ENCODE results near the gene AQP2.

Gene AQP2

GRCh38 chr12:49948866-49949845, 1.4 kb upstream of the AQP2 start:
- ATAC-seq (replicated peaks) (no peak), DNase-seq (no peak)
- peaks cover 29 to 62% of the 10 kb centered on the region in 2 donors for H3K27me3 Mint-ChIP-seq
- H3K27ac Mint-ChIP-seq: no peak overlapping the region
- H3K4me3 Mint-ChIP-seq: no peak overlapping the region
- H3K4me1 Mint-ChIP-seq (ENCODE audit: low read depth in 2 of 2): peaks cover 8 to 10% of the 10 kb centered on the region in 2 donors
- no peaks in the 10 kb centered on the region for H3K9me3 Mint-ChIP-seq
- H3K36me3 Mint-ChIP-seq (ENCODE audit: insufficient read depth): peaks cover 5% of the 10 kb centered on the region

DNA sequence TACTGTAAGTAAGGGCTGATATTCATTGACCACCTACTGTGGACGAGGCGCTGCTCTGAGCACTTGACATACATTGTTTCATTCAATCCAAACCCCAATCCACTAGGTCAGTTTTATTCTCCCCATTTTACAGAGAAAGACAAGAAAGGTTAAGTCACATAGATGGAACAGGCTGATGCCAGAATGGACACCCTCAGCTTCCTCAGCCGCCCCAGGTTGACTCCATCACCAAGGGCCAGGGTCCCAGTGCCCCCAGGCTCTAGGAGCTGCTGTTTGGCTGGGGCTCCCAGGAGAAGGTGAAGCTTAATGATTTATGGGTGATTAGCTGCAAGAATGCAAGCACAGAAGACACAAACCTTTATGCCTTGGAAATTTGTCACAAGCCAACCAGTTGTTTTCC, 671 bp upstream of the AQP2 start:
- no peak for DNase-seq
- Mint-ChIP-seq H3K36me3 (ENCODE audit: insufficient read depth) (peaks cover 5% of the 10 kb centered on the region), H3K9me3 (no peaks in the 10 kb centered on the region), H3K4me1 (ENCODE audit: low read depth in 2 of 2) (peaks cover 8 to 10% of the 10 kb centered on the region in 2 donors), H3K27me3 (peaks cover 36 to 70% of the 10 kb centered on the region in 2 donors), H3K4me3 (no peak overlapping the region), H3K27ac (no peak overlapping the region)
- no peak for ATAC-seq (replicated peaks)

DNA sequence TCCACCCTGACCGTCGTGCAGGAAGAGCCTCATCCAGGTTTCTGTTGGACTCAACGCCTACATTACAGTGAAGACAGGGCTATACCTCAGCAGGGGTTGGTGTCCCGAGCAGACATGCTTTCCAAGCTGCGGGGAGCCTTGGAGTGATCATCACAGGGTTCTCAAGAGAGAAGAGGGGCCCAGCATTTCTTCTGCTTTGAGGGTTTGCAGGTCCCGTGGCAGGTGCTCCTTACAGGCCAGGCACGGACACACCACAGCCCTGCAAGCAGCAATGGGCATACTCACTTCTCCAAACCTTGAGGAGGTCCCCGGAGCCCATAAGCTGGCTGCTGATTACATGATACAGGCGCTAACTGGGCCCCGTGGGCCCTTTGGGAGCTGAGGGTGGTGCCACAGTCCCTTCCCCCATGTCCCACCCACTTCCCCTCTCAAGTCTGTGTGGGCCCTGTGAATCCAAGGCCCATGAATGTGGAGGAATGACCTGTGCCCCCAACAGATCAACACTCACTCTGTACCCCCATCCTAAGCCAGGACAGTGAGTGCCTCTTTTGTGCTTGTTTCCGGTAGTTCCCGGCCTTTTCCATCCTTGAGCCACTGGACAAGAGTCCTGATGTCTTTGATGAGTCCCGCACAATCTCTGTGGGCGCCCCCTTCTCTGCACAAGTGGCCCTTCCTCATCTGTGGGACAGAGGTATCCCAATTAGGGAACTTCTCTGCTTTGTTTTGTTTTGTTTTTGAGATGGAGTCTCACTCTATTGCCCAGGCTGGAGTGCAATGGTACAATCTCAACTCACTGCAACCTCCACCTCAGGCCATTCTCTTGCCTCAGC, 1.1 kb downstream of the AQP2 start:
- H3K27ac Mint-ChIP-seq: no peak overlapping the region
- no peak for ATAC-seq (replicated peaks)
- H3K4me3 Mint-ChIP-seq: no peak overlapping the region
- no peaks in the 10 kb centered on the region for H3K4me1 Mint-ChIP-seq (ENCODE audit: low read depth in 2 of 2)
- no peaks in the 10 kb centered on the region for H3K9me3 Mint-ChIP-seq
- no peaks in the 10 kb centered on the region for H3K36me3 Mint-ChIP-seq (ENCODE audit: insufficient read depth)
- H3K27me3 Mint-ChIP-seq: peaks cover 48 to 84% of the 10 kb centered on the region in 2 donors
- no peak for DNase-seq

- Mint-ChIP-seq H3K9me3 (no peaks in the 10 kb centered on the region), H3K4me3 (no peak overlapping the region), H3K36me3 (ENCODE audit: insufficient read depth) (no peaks in the 10 kb centered on the region), H3K27ac (no peak overlapping the region), H3K27me3 (peaks cover 57 to 93% of the 10 kb centered on the region in 2 donors), H3K4me1 (ENCODE audit: low read depth in 2 of 2) (no peaks in the 10 kb centered on the region)
- no peak for DNase-seq
- no peak for ATAC-seq (replicated peaks)
Measured at GRCh38 chr12:49952391-49953055, 2.0 kb downstream of the AQP2 start.

DNA sequence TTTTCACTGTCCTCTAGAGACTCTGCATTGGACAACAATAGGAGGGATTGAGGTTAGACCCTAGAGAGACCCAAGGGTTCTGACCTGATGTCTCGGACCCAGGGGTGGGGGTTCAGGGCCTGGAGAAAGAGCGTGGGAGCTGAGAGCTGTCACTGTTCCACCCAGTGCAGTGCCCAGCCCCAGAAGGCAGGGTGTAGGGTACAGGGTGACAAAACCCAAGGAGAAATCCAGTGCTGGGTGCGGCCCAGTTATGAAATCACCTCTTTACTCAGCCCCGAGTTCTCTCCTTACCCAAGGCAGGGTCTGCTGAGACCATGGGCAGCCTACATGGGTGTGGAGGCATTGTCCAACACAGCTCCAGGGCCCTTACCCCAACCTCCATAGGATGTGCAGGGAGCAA, 2.6 kb downstream of the AQP2 start:
- ATAC-seq (replicated peaks) (no peak), DNase-seq (no peak)
- H3K36me3 Mint-ChIP-seq (ENCODE audit: insufficient read depth): no peaks in the 10 kb centered on the region
- H3K9me3 Mint-ChIP-seq: no peaks in the 10 kb centered on the region
- peaks cover 63 to 95% of the 10 kb centered on the region in 2 donors for H3K27me3 Mint-ChIP-seq
- H3K4me3 Mint-ChIP-seq: no peak overlapping the region
- no peaks in the 10 kb centered on the region for H3K4me1 Mint-ChIP-seq (ENCODE audit: low read depth in 2 of 2)
- no peak overlapping the region for H3K27ac Mint-ChIP-seq

- H3K27ac Mint-ChIP-seq: no peak overlapping the region
- H3K4me3 Mint-ChIP-seq: no peak overlapping the region
- no peaks in the 10 kb centered on the region for H3K9me3 Mint-ChIP-seq
- no peaks in the 10 kb centered on the region for H3K36me3 Mint-ChIP-seq (ENCODE audit: insufficient read depth)
- H3K27me3 Mint-ChIP-seq: peaks cover 67 to 95% of the 10 kb centered on the region in 2 donors
- ATAC-seq (replicated peaks) (no peak), DNase-seq (no peak)
- H3K4me1 Mint-ChIP-seq (ENCODE audit: low read depth in 2 of 2): no peaks in the 10 kb centered on the region
Measured at GRCh38 chr12:49953961-49954846, 3.7 kb downstream of the AQP2 start.

DNA sequence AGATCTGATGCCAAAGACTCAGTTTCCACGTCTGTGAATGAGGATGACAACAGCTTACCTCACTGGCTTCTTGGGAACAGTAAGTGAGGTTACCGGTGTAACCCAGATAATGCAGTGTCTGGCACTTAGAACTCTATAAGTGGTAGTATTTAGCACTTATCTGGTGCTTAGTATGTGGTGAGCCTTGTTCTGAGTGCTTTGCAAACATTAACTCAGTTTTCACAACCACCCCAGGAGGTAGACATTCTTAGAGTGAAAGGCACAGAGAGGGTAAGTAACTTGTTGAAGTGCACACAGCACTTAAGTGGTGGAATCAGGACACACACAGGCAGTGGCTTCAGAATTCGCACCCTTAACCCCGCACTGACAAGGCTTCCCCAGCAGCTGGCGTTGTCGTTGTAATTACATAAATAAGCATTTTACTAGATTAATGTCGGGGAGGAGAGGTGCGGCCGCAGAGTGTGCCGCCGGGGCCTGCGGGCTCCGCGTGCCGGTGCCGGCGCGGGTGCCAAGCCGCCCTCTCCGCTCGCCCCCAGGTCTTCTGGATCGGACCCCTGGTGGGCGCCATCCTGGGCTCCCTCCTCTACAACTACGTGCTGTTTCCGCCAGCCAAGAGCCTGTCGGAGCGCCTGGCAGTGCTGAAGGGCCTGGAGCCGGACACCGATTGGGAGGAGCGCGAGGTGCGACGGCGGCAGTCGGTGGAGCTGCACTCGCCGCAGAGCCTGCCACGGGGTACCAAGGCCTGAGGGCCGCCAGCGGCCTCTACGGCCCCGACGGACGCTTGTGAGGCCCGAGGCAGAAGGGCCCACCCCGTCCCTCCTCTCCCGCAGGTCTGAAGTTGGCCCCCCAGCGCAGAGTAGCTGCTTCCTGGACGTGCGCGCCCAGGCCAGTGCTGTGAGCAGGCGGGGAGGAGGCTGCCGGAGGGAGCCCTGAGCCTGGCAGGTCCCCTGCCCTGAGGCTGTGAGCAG, 4.6 kb downstream of the AQP2 start:
- H3K36me3 Mint-ChIP-seq (ENCODE audit: insufficient read depth): no peaks in the 10 kb centered on the region
- no peak for ATAC-seq (replicated peaks)
- no peaks in the 10 kb centered on the region for H3K4me1 Mint-ChIP-seq (ENCODE audit: low read depth in 2 of 2)
- no peak overlapping the region for H3K27ac Mint-ChIP-seq
- H3K4me3 Mint-ChIP-seq: no peak overlapping the region
- no peak for DNase-seq
- H3K27me3 Mint-ChIP-seq: peaks cover 70 to 95% of the 10 kb centered on the region in 2 donors
- H3K9me3 Mint-ChIP-seq: no peaks in the 10 kb centered on the region

GRCh38 chr12:49955899-49956662, 5.5 kb downstream of the AQP2 start:
- ATAC-seq (replicated peaks) (no peak), DNase-seq (no peak)
- peaks cover 3 to 5% of the 10 kb centered on the region in 2 donors for H3K4me1 Mint-ChIP-seq (ENCODE audit: low read depth in 2 of 2)
- H3K27me3 Mint-ChIP-seq: peaks cover 72 to 95% of the 10 kb centered on the region in 2 donors
- H3K4me3 Mint-ChIP-seq: no peak overlapping the region
- no peaks in the 10 kb centered on the region for H3K36me3 Mint-ChIP-seq (ENCODE audit: insufficient read depth)
- H3K9me3 Mint-ChIP-seq: no peaks in the 10 kb centered on the region
- no peak overlapping the region for H3K27ac Mint-ChIP-seq

DNA sequence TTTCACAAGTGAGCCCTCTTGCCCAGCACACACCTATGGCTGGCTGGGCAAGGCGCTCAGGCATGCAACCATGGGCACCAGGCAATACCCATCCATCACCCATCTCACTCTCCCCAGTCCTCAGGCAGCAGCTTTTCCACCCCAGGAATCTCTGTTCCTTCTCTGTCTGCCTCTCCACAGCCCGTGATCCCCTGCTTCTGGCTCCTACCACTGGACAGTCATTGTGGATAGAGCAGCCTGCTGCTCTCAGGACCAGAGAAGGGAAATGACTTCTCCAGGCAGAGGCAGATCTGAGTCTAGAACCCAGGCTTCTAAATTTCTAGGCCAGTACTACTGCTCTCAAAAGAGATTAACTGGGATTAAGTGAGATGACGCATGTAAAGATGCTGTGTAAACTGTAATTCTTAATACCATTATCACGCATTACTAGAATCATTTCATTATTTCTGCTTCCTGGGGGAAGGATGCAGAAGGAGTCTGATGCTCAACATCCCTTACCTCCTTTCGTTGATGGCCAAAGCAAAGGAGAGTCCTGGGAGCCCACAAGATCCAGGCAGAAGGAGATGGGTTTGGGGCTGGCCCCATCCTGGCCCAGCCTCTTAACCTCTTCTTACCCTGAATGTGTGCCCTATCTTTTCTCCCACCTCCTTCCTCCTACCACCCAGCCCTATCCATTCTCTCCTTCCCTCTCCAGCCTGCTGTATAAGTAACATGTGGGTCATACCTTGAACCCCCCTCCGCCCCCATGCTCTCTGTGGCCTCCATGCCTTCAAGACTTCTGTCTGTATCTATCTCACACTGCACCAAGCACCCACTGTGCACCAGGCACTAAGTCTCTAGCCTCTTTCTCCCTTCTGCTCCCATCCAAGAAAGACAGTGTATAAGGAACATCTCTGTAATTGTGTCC, 6.4 kb downstream of the AQP2 start:
- no peak for ATAC-seq (replicated peaks)
- no peak for DNase-seq
- H3K36me3 Mint-ChIP-seq (ENCODE audit: insufficient read depth): no peaks in the 10 kb centered on the region
- H3K4me3 Mint-ChIP-seq: no peak overlapping the region
- no peaks in the 10 kb centered on the region for H3K9me3 Mint-ChIP-seq
- peaks cover 69 to 88% of the 10 kb centered on the region in 2 donors for H3K27me3 Mint-ChIP-seq
- H3K4me1 Mint-ChIP-seq (ENCODE audit: low read depth in 2 of 2): peaks cover 3 to 5% of the 10 kb centered on the region in 2 donors
- no peak overlapping the region for H3K27ac Mint-ChIP-seq

DNA sequence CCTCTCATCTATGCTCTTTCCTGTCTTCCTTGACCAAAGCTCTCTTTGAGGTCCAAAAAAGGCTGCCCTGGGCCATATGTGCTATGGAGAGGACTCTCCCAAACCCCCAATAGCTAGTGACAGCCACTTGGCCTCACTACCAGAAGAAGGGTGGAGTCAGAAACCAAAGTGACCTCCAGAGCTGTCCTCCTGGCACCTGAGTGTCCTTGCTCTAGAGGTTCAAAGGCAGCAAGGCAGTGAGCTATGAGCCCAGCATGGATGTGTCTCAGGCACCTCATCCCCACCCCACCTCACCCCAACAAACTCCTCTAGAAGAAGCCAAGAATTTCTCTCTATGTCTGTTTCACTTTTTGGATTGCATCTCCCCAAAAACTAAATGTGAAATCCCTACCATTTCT, 7.0 kb downstream of the AQP2 start:
- Mint-ChIP-seq H3K4me1 (ENCODE audit: low read depth in 2 of 2) (peaks cover 3 to 5% of the 10 kb centered on the region in 2 donors), H3K9me3 (no peaks in the 10 kb centered on the region), H3K27me3 (peaks cover 75 to 89% of the 10 kb centered on the region in 2 donors), H3K27ac (no peak overlapping the region), H3K4me3 (no peak overlapping the region), H3K36me3 (ENCODE audit: insufficient read depth) (no peaks in the 10 kb centered on the region)
- ATAC-seq (replicated peaks): no peak
- no peak for DNase-seq

Data from effector memory CD8-positive, alpha-beta T cell (primary cell).